ENCODE measurements around the gene TPD52L3.

- TF ChIP-seq RAD21 (IDR thresholded peaks at IDR 0.05; ENCODE audit: low read length), result no peak
- no peak for TF ChIP-seq CTCF (conservative IDR thresholded peaks at IDR 0.05; ENCODE audit: low read depth, low read length)
- no peak for TF ChIP-seq CEBPB (IDR thresholded peaks at IDR 0.05; ENCODE audit: low read depth, low read length)
- TF ChIP-seq RCOR1 (IDR thresholded peaks at IDR 0.05; ENCODE audit: insufficient replicate concordance, low read length), result no peak
- no peak for TF ChIP-seq FOS (IDR thresholded peaks at IDR 0.05; ENCODE audit: low read depth, low read length)
- no peak for TF ChIP-seq USF2 (IDR thresholded peaks at IDR 0.05; ENCODE audit: low read depth, low read length)
- no peak for TF ChIP-seq POLR2A (IDR thresholded peaks at IDR 0.05; ENCODE audit: low read depth, low read length)
- no peak for TF ChIP-seq MXI1 (IDR thresholded peaks at IDR 0.05; ENCODE audit: borderline replicate concordance, low read depth, low read length)
- no peak for TF ChIP-seq SMC3 (IDR thresholded peaks at IDR 0.05; ENCODE audit: low read depth, low read length)
- no peak for TF ChIP-seq BHLHE40 (IDR thresholded peaks at IDR 0.05; ENCODE audit: low read depth, low read length)
- no peak for TF ChIP-seq MAFK (IDR thresholded peaks at IDR 0.05; ENCODE audit: low read depth, low read length)
- TF ChIP-seq MAZ (IDR thresholded peaks at IDR 0.05; ENCODE audit: borderline replicate concordance, low read depth, low read length), result no peak
- no peak for TF ChIP-seq CHD1 (IDR thresholded peaks at IDR 0.05; ENCODE audit: low read depth, low read length)
- no peak for TF ChIP-seq NFE2L2 (IDR thresholded peaks at IDR 0.05; ENCODE audit: low read depth, low read length)
Observed at GRCh38 chr9:6330958-6331634, 2.9 kb downstream of the TPD52L3 start.

All from IMR-90 (cell line).